GM20000 (cell line): ENCODE results near the gene KLK2.
"Not testable (repeated sequence)": the region's sequence is repeated elsewhere in the genome, so short reads cannot be mapped to it uniquely, and the experiment has no call there.

Experiments used
- DNase-seq: peaks from one replicate; pipeline ENCODE4 v3.0.0; 2012; ENCODE audit warnings: low spot score
- CTCF ChIP-seq: IDR thresholded peaks from 2 replicates; pipeline ENCODE4 v1.5.1; 2012; ENCODE audit warnings: mild to moderate bottlenecking, control low read depth; ENCODE audit errors: extremely low read depth, missing control alignments

The KLK2 gene

GRCh38 chr19:50894478-50895356 lies 21.5 kb downstream of the KLK2 start:
- DNase-seq, result no peak
- TF ChIP-seq CTCF, result no peak

- not testable (repeated sequence) for DNase-seq
Observed at GRCh38 chr19:50896089-50896590, 22.9 kb downstream of the KLK2 start.

GRCh38 chr19:50896591-50897190 lies 23.5 kb downstream of the KLK2 start:
- DNase-seq, result peak; percentile 84
- no peak for TF ChIP-seq CTCF

GRCh38 chr19:50897191-50897607 lies 24.0 kb downstream of the KLK2 start:
- DNase-seq, result no peak
- no peak for TF ChIP-seq CTCF

- no peak for DNase-seq
Observed at GRCh38 chr19:50897612-50898011, 24.4 kb downstream of the KLK2 start.

GRCh38 chr19:50898018-50898417 lies 24.8 kb downstream of the KLK2 start:
- no peak for TF ChIP-seq CTCF
- DNase-seq, result no peak

More at GRCh38 chr19:50897612-50898011, 24.4 kb downstream of the KLK2 start:
- TF ChIP-seq CTCF, result no peak

GRCh38 chr19:50899569-50899968 lies 26.3 kb downstream of the KLK2 start:
- no peak for DNase-seq
- TF ChIP-seq CTCF, result no peak
